ENCODE measurements around the gene SDF4.

SDF4 gene

DNA sequence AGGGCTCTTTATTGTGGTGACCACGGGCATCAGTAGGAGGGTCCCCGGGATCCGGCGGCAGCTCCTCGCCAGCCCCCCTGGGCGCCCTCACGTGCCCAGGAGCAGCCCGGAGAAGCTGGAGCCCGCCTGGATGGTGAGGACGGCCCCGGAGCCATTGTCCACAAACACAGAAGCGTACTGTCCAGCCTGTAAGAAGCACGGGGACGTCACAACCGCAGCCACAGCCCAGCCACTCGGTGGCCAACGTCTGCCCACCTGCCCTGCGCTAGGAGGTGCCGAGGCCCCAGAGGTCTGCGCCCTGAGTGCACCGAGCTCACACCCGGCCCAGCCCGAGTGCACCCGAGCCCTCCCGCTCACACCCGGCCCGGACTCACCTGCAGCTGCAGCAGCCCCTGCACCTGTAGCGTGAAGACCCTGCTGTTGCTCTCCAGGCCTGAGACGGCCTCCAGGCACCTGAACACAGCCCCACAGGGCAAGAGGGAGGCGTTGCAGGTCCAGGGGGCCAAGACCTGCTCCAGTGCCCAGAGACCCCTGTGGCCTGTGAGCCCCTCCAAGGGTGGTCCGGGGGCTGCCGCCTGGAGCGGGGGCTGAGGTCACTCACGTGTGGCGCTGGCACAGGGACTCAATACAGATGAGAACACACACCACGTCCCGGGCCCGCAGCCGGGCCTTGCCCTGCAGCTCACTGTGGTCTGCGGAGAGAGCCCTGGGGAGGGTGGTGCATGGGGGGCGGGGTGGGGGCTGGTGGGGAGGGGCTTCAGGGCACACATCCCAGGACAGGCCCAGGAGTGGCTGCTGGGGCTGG lies 10.9 kb upstream of the SDF4 start:
- DNase-seq (ENCODE audit: low spot score): no peak

DNA sequence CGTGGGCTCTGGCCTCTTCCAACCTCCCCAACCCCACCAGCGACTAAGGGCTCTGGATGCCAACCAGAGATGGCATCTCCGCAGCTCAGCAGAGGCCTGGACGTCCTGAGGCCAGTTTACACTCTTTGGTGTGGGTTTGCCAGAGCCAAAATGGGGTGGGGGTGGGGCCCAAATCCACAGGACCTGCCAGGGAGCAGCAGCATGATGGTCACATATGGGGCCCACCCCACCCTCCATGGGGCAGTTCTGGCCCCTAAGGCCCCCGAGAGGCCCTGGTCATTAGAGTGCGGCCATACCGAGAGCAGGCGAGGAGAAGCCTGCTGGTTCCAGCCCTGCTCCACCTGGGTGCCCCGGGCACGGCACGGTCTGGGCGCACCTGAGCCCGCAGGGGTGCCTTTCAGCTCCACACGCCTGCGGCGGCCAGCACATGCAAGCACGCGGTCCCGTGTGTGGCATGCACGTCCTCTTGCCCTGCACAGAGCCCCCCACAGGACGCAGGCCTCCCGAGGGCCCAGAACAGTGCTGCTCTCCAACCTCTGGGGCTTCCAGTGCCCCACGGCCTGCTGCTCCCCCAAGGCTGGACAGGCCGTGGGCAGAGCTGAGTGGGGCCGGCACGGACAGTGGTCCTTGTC lies 9.9 kb upstream of the SDF4 start:
- DNase-seq (ENCODE audit: low spot score): no peak

DNA sequence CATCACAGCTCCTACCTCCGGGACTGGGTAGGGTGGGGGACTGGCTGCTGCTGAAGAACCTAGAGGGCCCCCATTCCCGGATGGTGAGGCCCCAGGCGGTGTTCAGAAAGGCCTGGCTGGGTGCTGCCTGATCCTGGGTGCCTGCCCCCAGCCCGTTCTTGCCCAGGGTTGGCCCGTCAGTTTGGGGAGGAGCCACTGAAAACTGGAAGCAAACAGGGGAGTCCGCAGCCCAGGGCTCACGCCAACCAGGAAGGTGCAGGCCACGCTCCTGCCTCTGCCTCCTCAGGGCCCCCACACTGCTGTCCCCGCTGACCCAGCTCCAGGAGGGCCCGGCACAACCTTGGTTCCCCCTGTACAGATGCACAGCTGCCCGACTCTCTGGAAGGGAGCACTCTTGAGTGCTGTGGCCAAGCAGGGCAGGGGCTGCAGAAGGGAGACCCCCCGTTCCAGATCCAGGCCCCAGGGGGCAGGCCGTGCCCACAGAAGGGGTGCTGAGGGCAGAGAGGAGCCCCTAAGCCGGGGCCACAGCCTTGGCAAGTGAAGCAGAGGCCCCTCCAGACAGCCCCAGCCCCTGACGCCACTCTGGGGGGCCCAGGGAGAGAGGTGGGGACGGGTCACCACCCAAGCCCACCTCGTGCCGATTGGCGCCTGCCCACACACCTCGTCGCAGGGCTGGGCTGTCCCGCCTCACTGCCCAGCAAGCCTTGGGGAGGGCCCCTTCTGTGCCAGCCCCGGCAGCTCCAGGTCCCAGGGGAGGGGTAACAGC lies 9.2 kb upstream of the SDF4 start:
- DNase-seq (ENCODE audit: low spot score): no peak

GRCh38 chr1:1240348-1240732 lies 8.5 kb upstream of the SDF4 start:
- DNase-seq (ENCODE audit: low spot score): no peak

DNA sequence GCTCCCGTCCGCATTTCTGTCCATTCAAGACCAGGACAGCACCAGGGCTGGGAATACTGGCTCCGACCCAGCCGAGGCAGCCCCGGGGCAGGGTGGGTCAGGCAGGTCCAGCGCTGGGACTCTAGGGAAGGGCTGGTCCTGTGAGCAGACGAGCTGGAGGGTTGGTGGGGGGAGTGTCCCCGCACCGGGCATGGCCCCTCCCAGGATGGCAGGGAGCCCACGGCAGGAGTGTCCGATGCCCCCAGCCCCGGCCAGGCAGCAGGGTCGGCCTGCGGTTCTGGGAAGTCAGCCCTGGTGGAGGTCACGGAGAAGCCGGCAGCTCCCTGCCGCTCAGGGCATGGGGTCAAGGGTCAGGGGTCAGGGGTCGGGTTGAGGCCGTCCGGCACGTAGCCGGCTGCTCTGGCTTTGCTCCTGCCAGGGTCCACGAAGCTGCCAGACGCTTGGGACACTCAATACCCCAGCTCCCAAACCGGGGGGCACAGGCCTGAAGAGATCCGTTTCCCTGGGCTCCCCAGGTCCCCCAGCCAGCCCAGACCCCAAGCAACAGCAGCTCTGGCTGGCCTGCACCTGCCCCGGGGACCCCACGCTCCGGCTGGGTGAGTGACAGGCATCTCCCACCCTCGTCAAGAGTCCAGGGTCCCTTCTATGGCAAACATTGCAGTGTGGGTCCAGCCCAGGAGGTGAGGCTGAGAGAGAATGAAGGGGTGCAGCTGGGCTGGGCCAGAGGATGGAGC lies 8.0 kb upstream of the SDF4 start:
- DNase-seq (ENCODE audit: low spot score): no peak

DNA sequence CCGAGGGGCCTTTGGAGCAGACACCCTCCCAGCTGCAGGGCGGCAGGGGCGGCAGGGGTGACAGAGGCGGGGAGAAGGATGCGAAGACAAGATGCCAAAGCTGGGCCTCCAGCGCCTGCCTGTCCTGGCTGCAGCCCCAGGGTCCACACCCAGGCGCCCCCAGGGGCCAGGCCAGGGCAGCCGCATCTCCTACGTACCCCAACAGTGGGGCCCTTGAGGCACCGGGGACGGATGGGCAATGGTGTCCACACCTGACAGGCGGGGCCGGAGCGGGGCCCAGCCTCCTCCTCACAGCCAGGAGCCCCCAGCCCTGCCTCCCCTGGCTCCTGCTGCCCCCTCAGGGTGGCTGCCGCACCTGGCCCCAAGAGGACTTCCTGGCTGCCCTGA lies 7.4 kb upstream of the SDF4 start:
- DNase-seq (ENCODE audit: low spot score): no peak

- DNase-seq (ENCODE audit: low spot score): no peak
Observed at GRCh38 chr1:1238702-1239178, 6.9 kb upstream of the SDF4 start.

GRCh38 chr1:1237874-1238701 lies 6.3 kb upstream of the SDF4 start:
- DNase-seq (ENCODE audit: low spot score): no peak

- DNase-seq (ENCODE audit: low spot score): no peak
Observed at GRCh38 chr1:1236945-1237873, 5.4 kb upstream of the SDF4 start.

DNA sequence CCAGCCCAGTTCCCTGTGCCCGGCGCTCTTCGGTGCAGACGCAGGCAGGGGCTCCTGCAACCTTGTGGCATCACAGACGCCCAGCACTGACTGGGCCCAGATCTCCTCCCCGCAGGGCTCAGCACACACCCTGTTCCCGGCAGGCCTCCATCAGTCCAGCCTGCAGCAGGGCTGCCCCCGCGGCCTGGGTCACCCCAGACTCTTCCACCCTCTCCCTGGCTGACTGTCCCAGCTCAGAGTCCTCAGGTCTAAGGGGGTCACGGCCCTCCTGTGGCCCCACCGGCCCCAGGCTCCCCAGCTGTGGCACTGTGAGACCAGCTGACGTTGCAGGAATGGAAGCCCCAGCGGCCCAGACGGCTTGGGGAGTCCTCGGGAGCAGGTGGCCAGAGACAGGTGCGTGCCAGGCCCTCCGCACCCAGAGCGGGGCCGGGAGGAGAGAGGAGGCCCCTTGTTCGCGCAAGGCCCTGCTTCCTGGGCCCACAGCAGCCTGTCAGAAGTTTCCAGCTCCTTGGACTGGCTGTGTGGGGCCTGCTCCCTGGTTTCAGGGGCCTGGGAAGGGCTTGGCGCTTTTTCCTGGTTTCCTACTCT lies 4.5 kb upstream of the SDF4 start:
- DNase-seq (ENCODE audit: low spot score): no peak

DNA sequence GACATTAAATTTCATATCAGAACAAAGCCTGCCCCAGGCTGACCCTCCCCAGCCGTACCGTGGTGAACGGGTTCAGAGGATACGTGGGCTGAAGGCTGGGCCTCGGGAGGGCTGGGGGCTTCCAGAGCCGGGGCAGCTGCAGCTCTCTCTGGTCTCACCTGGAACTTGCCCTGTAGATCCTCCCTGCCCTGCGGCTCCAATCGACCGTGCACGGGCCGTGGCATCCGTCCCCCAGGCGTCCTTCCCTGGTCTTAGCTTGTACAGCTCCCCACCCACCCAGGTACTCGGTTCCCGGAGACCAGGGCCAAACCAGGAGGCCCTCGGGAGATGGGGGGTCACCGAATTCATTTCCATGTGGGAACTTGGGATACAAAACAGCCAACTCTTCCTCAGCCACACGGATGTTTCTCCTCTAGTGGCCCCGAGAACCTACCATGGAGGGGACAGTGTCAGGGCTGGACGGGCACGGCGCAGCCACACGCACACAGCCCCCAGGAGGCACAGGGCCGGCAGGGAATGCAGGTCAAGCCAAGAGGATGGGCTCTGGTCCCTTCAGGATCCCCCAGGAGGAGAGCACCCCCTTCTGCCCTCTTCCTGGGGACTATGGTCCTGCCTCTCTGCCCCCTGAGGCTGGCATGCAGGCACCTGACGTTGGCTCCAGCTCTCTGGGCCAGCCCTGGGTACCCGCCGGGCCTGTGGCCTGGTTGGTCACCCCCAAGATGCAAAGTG lies 3.4 kb upstream of the SDF4 start:
- DNase-seq (ENCODE audit: low spot score): no peak

DNA sequence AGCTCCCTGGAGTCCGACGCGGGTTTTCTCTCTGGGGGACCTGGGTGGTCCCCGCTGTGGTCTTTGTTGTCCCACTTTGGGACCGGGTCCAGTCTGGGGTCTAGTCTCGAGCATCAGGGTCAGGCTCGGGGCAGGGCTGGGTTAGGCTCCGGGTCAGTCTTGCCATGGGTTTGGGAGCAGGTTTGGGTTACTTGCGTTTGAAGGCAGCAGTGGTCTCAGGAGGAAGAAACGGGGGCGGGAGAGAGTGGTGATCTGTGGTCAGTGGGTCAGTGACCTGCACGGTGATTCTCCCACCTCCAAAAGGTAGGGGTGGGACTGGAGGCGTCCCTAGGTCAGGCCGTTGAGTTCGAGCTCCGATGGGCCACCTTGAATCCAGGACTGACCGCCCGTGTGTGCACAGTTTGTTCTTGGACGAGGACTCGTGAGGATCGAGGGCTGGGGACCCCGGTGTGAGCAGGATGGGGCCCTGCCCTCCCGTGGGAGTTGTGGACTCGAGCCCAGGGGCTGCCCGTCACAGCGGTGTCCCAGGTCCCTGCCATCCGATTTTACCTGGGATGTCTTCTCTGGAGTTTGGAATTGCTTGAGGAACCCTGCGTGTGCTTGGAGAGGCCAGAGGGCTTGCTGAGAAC lies 2.5 kb upstream of the SDF4 start:
- no peak for DNase-seq (ENCODE audit: low spot score)

- DNase-seq (ENCODE audit: low spot score): no peak
Observed at GRCh38 chr1:1233567-1233892, 1.7 kb upstream of the SDF4 start.

DNA sequence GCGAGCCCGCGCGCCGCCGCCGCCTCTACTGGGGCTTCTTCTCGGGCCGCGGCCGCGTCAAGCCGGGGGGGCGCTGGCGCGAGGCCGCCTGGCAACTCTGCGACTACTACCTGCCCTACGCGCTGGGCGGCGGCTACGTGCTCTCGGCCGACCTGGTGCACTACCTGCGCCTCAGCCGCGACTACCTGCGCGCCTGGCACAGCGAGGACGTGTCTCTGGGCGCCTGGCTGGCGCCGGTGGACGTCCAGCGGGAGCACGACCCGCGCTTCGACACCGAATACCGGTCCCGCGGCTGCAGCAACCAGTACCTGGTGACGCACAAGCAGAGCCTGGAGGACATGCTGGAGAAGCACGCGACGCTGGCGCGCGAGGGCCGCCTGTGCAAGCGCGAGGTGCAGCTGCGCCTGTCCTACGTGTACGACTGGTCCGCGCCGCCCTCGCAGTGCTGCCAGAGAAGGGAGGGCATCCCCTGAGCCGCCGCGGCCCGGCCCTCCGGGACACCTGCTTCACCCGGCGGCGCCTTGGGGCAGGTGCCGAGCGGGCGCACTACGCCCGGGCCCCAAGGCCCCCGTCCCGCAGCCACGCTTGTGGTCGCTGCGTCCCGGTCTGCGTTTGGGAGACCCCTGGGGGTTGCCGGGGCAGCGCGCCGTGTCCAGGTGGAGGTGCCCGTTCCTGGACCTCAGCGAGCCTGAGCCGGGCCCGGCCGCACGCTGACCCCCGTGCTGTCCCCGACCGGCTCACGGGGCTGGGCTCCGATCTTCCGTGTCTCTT lies 1.2 kb upstream of the SDF4 start:
- DNase-seq (ENCODE audit: low spot score): no peak

DNA sequence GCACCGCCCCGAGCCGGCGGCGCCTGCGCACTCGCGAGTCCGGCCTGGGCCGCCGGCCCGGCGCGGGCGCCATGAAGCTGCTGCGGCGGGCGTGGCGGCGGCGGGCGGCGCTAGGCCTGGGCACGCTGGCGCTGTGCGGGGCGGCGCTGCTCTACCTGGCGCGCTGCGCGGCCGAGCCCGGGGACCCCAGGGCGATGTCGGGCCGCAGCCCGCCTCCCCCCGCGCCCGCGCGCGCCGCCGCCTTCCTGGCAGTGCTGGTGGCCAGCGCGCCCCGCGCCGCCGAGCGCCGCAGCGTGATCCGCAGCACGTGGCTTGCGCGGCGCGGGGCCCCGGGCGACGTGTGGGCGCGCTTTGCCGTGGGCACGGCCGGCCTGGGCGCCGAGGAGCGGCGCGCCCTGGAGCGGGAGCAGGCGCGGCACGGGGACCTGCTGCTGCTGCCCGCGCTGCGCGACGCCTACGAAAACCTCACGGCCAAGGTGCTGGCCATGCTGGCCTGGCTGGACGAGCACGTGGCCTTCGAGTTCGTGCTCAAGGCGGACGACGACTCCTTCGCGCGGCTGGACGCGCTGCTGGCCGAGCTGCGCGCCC lies 501 bp upstream of the SDF4 start, which contains the start of gene B3GALT6:
Gene B3GALT6 (plus strand): TSS at position 30 of the 588 bp plus-strand sequence. CDS start 42 bp downstream, at position 72.
- no peak for DNase-seq (ENCODE audit: low spot score)

DNA sequence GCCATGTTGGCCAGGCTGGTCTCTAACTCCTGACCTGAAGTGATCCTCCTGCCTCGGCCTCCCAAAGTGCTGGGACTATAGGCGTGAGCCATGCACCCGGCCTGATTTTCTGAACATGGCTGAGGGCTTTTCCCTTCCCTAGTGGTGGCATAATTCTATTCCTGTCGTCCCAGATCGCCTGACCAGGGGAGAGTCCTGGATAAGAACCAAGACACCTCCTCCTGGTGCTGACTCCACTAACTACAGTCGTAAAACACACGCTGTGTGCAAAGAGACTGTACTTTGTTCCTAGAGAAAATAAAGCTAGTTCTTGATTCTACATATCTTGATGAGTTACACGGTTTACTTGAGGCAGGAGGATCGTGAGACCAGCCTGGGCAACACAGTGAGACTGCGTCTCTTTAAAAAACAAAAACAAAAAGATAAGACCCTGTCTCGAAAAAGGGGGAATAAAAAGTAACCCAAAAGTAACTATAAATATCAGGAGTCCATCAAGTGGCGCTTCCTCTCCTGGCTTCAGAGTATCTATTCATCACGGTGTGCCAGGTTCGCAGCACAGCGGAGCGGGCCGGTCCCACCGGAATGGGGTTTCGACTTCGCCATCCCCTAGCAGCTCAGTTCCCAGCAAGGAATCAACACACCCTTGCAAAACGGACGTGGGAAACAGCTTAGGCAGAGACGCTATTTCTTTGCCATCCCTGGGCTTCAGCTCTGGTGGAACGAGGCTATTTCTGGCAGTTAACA lies 973 bp downstream of the SDF4 start:
- DNase-seq (ENCODE audit: low spot score): no peak

DNA sequence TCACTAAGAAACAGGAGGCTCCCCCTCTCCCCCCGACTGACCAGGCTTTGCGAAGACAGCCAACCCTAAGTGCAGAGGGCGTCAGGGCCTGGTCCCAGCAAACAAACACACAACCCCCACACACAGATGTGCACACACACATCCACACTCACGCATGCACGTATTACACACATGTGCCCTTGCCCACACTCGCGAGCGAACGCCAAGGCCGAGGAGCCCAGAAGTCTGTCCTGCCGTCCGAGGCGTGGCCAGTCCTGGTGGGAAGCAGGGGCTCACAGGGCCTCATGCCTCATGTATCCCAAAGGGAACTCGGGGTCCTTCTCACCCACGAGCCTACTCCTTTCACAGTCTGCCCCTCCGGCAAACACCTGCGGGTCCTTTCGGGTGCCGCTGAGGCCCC lies 2.0 kb downstream of the SDF4 start:
- DNase-seq (ENCODE audit: low spot score): no peak
